ENCODE measurements around the gene GNB1. TPM values are rescaled to one million over a fixed set of nuclear protein-coding genes. Genes with fewer than 3 reads are reported as not detected.

The GNB1 gene
- total RNA-seq, 6 donors from 2014 or later, result 126 to 386 (median 173) TPM

DNA sequence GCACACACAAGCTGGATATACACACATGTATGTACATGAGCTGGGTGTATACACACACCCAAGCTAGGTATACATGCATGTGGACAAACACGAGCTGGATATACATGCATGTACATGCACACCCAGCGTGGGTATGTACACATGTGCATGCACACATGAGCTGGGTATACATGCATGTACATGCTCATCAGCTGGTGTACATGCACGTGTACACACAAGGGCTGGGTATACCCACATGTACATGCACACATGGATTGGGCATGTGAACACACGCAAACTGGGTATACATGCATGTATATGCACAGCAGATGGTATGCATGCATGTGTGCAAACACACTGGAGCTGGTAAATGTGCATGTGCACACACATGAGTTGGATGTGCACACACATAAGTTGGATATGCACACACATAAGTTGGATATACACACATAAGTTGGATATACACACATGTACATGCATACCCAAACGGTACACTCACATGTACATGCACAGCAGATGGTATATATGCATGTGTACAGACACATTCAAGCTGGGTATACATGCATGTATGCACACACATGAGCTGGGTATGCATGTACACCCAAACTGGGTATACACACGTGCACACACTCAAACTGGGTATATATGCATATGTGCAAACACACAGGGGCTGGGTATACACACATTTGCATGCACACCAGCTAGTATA, 7.5 kb upstream of the GNB1 start:
- DNase-seq (no peak), ATAC-seq (ENCODE audit: low FRiP score in 2 of 2) (no peak)
- no peak overlapping the region for H3K27ac ChIP-seq
- TF ChIP-seq POLR2AphosphoS5 (IDR thresholded peaks at IDR 0.05), result no peak
- TF ChIP-seq, protein P1, sequence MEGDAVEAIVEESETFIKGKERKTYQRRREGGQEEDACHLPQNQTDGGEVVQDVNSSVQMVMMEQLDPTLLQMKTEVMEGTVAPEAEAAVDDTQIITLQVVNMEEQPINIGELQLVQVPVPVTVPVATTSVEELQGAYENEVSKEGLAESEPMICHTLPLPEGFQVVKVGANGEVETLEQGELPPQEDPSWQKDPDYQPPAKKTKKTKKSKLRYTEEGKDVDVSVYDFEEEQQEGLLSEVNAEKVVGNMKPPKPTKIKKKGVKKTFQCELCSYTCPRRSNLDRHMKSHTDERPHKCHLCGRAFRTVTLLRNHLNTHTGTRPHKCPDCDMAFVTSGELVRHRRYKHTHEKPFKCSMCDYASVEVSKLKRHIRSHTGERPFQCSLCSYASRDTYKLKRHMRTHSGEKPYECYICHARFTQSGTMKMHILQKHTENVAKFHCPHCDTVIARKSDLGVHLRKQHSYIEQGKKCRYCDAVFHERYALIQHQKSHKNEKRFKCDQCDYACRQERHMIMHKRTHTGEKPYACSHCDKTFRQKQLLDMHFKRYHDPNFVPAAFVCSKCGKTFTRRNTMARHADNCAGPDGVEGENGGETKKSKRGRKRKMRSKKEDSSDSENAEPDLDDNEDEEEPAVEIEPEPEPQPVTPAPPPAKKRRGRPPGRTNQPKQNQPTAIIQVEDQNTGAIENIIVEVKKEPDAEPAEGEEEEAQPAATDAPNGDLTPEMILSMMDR (IDR thresholded peaks at IDR 0.05), result no peak
- TF ChIP-seq EP300 (IDR thresholded peaks at IDR 0.05), result no peak
- TF ChIP-seq POLR2A (IDR thresholded peaks at IDR 0.05), result no peak
- H3K4me3 ChIP-seq, result no peak overlapping the region
- WGBS, 2 donors, result 90 to 97% methylated on average over 5 to 6 of the region's 6 CpGs
- H3K27me3 ChIP-seq, result no peaks in the 10 kb centered on the region
- H3K36me3 ChIP-seq, result no peaks in the 10 kb centered on the region
- H3K9me3 ChIP-seq, result no peaks in the 10 kb centered on the region
- H3K4me1 ChIP-seq, result peaks cover 10 to 14% (median 12%) of the 10 kb centered on the region in 4 donors

DNA sequence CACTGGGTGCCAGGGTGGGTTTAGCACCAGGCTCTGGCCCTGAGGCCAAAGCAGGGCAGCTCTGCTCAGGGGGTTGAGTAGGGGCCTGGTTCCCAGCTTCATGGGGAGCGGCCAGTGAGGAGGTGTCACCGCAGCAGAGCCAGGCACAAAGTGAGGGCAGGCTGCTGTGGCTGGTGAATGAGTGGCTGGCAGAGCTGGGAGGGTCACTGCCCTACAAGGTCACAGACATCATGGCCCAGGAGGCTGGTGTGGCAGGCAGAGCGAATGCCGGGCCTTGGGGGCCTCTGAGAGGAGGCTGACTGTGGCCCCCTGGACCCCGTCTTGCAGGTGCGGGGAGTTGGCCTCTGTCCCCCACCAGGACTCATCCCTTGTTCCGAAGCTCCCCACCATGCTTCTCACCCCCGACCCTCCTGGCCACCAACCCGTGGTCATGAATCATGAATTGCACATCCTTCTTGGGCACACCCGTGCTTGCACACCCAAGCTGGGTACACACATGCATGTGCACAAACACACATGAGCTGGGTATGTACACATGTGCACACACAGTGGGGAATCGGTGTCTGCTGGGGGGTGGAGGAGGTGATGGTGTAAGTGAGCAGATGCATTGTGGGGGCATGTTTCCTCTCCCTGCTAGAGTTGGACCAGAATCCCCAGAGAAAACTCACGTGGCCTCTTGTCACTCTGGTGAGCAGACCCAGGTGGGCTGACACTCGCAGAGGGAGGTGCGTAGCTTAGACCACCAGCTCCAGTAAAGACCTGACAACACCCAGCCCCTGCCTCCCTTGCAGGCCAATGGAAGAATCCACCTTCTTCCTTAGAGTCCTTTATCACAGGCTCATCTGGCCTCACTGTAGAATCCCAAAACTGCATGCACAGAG, 4.8 kb upstream of the GNB1 start:
- H3K27me3 ChIP-seq, result no peaks in the 10 kb centered on the region
- H3K4me1 ChIP-seq, result peaks cover 16 to 32% (median 23%) of the 10 kb centered on the region in 4 donors
- no peaks in the 10 kb centered on the region for H3K36me3 ChIP-seq
- WGBS, 2 donors, result 73 to 75% methylated on average over 12 to 14 of the region's 14 CpGs
- no peak overlapping the region for H3K4me3 ChIP-seq
- H3K27ac ChIP-seq, result no peak overlapping the region
- TF ChIP-seq EP300 (IDR thresholded peaks at IDR 0.05) (no peak), POLR2A (IDR thresholded peaks at IDR 0.05) (no peak), POLR2AphosphoS5 (IDR thresholded peaks at IDR 0.05) (no peak)
- TF ChIP-seq, protein P1 (IDR thresholded peaks at IDR 0.05), result no peak
- ATAC-seq (ENCODE audit: low FRiP score in 2 of 2) (no peak), DNase-seq (peak in 1 of 2 donors; percentile 62)
- H3K9me3 ChIP-seq, result no peaks in the 10 kb centered on the region

DNA sequence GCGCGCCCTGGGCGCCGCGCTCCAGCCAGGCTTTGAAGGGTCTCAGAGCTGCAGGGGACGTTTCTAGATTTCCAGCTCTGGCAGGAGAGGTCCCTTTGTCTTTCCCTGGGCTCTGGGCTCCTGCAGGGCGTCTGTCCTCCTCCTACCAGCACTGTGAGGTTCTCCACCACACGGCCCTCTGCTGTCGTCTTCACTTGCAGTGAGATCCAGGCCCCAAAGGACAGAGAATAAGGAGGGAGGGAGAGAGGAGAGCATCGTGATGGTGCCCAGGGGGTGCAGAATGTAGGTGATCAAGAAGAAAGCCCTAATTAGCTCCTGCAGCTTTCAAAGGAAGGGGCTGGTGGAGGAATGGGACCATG, 4.2 kb upstream of the GNB1 start:
- Histone ChIP-seq H3K27ac (no peak overlapping the region), H3K4me3 (no peak overlapping the region), H3K36me3 (no peaks in the 10 kb centered on the region), H3K4me1 (peaks cover 16 to 32% (median 23%) of the 10 kb centered on the region in 4 donors), H3K27me3 (no peaks in the 10 kb centered on the region), H3K9me3 (no peaks in the 10 kb centered on the region)
- no peak for DNase-seq
- WGBS, 2 donors, result 38 to 64% methylated on average over 5 to 9 of the region's 10 CpGs
- ATAC-seq (ENCODE audit: low FRiP score in 2 of 2), result no peak
- no peak for TF ChIP-seq POLR2A (IDR thresholded peaks at IDR 0.05)
- no peak for TF ChIP-seq POLR2AphosphoS5 (IDR thresholded peaks at IDR 0.05)
- no peak for TF ChIP-seq EP300 (IDR thresholded peaks at IDR 0.05)
- TF ChIP-seq, protein P1 (IDR thresholded peaks at IDR 0.05), result no peak

GRCh38 chr1:1894354-1895059, 3.6 kb upstream of the GNB1 start:
- WGBS, 2 donors, result 35 to 48% methylated on average over 8 to 14 of the region's 14 CpGs
- peak; percentile 61 to 77 for DNase-seq

More at GRCh38 chr1:1894354-1895059, 3.6 kb upstream of the GNB1 start:
- Histone ChIP-seq H3K27me3 (no peaks in the 10 kb centered on the region), H3K27ac (no peak overlapping the region), H3K4me1 (peaks cover 16 to 35% (median 23%) of the 10 kb centered on the region in 4 donors), H3K4me3 (peak overlapping the region in 1 of 4 donors; percentile 23), H3K9me3 (no peaks in the 10 kb centered on the region), H3K36me3 (no peaks in the 10 kb centered on the region)
- TF ChIP-seq POLR2AphosphoS5 (IDR thresholded peaks at IDR 0.05), result no peak
- TF ChIP-seq, protein P1 (IDR thresholded peaks at IDR 0.05), result no peak
- no peak for TF ChIP-seq POLR2A (IDR thresholded peaks at IDR 0.05)
- no peak for TF ChIP-seq EP300 (IDR thresholded peaks at IDR 0.05)
- ATAC-seq (ENCODE audit: low FRiP score in 2 of 2), result no peak

Data from upper lobe of left lung (tissue), 6 donors.